Uterus (tissue), 2 donors: ENCODE data around the gene VRK2.

Experiments used
- POLR2A ChIP-seq, 2 donors: fragments of 450-650 bp; IDR thresholded peaks; one replicate each; pipeline ENCODE4 v1.6.1; 2016; ENCODE audit warnings: antibody characterized with exemption in 2 of 2, mild to moderate bottlenecking in 1 of 2, moderate library complexity in 1 of 2
- TF ChIP-seq, protein P1 (sequence below), 4 experiments: fragments of 200-600 bp in 2 of 4; fragments of 450-650 bp in 2 of 4; sonication (generic) in 2 of 4; IDR thresholded peaks; one replicate each; pipeline ENCODE4 v1.5.1; 2016 to 2019; ENCODE audit warnings: antibody characterized with exemption in 4 of 4, mild to moderate bottlenecking in 2 of 4, moderate library complexity in 1 of 4

DNA sequence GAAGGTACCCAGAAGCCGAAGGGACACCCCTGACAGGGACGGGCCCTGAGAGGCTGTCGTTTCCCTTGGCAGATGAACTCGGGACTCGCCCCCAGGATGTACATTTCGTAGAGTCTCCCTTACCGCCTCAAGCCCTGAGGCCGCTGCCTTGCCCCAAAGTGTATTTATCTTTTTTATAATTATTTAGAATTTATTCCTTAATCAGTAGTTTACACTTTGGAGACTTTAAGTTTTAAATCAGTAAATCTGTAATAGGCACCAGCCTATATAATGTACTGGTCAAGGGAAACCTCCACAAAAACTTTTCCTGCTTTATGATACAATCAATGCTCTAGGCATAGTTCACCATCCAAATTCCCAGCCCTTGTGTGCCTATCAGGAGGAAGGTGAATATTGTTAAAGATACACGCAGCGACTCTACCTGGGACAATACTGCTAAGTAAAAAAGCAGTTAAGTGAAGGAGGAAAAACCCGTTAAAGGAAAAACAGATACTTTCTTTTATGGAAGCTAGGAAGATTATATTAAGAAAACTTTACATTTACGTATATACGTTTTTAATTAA is 848 bp downstream of the VRK2 start:
- no peak for TF ChIP-seq POLR2A (IDR thresholded peaks at IDR 0.05)
- TF ChIP-seq, protein P1, sequence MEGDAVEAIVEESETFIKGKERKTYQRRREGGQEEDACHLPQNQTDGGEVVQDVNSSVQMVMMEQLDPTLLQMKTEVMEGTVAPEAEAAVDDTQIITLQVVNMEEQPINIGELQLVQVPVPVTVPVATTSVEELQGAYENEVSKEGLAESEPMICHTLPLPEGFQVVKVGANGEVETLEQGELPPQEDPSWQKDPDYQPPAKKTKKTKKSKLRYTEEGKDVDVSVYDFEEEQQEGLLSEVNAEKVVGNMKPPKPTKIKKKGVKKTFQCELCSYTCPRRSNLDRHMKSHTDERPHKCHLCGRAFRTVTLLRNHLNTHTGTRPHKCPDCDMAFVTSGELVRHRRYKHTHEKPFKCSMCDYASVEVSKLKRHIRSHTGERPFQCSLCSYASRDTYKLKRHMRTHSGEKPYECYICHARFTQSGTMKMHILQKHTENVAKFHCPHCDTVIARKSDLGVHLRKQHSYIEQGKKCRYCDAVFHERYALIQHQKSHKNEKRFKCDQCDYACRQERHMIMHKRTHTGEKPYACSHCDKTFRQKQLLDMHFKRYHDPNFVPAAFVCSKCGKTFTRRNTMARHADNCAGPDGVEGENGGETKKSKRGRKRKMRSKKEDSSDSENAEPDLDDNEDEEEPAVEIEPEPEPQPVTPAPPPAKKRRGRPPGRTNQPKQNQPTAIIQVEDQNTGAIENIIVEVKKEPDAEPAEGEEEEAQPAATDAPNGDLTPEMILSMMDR (IDR thresholded peaks at IDR 0.05), result no peak
